C4-2B (cell line): Measurements from ENCODE around the gene KIF18B.

ENCODE experiments used
- ZFX ChIP-seq: fragments of 450-650 bp; IDR thresholded peaks from 2 replicates; pipeline ENCODE4 v1.6.1; 2017
- TF ChIP-seq, protein P1 (sequence below): fragments of 450-650 bp; conservative IDR thresholded peaks from 2 replicates; pipeline ENCODE4 v1.5.1; 2017; ENCODE audit warnings: mild to moderate bottlenecking

DNA sequence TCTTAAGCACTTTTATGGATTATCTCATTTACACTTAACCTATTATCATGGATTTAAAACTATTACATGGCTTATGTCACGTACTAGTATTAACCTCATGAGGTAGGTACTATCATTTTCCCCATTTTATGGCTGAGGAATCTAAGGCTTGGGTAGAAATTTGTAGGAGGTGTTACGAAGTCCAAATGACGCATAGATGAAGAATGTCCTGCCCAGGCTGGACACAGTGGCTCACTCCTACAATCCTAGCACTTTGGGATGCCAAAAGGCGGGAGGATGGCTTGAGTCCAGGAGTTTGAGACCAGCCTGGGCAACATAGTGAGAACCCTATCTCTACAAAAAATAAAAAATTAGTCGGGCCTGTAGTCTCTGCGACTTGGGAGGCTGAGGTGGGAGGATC is 25.4 kb upstream of the KIF18B start:
- TF ChIP-seq, protein P1, sequence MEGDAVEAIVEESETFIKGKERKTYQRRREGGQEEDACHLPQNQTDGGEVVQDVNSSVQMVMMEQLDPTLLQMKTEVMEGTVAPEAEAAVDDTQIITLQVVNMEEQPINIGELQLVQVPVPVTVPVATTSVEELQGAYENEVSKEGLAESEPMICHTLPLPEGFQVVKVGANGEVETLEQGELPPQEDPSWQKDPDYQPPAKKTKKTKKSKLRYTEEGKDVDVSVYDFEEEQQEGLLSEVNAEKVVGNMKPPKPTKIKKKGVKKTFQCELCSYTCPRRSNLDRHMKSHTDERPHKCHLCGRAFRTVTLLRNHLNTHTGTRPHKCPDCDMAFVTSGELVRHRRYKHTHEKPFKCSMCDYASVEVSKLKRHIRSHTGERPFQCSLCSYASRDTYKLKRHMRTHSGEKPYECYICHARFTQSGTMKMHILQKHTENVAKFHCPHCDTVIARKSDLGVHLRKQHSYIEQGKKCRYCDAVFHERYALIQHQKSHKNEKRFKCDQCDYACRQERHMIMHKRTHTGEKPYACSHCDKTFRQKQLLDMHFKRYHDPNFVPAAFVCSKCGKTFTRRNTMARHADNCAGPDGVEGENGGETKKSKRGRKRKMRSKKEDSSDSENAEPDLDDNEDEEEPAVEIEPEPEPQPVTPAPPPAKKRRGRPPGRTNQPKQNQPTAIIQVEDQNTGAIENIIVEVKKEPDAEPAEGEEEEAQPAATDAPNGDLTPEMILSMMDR, result no peak
- TF ChIP-seq ZFX, result no peak
